Mammary epithelial cell (primary cell): ENCODE results near the gene ELMO1.

Experiments used
- EZH2 ChIP-seq: IDR thresholded peaks from 2 replicates; pipeline ENCODE4 v1.6.1; 2012; ENCODE audit warnings: low read length, inconsistent platforms, borderline replicate concordance
- TF ChIP-seq, protein P1 (sequence below), 2 donors: IDR thresholded peaks in 1 of 2; conservative IDR thresholded peaks in 1 of 2; 2 replicates each; pipeline ENCODE4 v1.5.1; 2011 to 2012; ENCODE audit warnings: inconsistent platforms in 2 of 2, low read length in 2 of 2, mild to moderate bottlenecking in 2 of 2, control low read depth in 1 of 2, low read depth in 1 of 2; ENCODE audit not compliant: insufficient read depth in 1 of 2; ENCODE audit errors: extremely low read depth in 1 of 2

DNA sequence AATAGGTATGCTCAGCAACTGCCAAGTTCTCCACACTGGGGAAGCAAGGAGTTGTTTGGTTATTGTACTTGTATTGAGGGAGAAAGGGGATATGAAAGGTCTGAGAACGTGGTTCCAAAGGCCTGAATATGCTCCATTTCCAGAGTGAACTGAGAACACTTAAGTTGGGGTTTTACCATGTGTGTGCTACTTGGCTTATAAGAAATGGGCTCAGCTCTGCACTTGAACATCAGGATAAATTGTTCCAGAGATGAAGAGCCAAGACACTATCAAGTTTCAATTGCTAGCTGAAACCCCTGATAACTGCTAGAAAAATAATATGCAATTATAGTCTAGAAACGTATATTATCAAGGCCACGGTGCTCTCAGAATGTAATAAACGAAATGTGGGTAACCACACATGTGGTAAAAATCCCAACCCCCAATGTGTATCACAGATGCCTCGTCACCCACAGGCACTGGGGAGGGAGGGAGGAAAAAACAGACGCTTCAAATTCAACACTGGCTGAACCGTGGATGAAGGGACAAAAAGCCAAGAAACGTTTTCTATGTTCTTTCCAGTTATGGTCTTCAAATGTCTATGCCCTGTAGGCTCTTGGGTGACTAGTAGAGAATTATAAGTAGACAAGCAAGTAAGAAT lies 16.3 kb downstream of the ELMO1 start:
- TF ChIP-seq EZH2: no peak
- TF ChIP-seq, protein P1, sequence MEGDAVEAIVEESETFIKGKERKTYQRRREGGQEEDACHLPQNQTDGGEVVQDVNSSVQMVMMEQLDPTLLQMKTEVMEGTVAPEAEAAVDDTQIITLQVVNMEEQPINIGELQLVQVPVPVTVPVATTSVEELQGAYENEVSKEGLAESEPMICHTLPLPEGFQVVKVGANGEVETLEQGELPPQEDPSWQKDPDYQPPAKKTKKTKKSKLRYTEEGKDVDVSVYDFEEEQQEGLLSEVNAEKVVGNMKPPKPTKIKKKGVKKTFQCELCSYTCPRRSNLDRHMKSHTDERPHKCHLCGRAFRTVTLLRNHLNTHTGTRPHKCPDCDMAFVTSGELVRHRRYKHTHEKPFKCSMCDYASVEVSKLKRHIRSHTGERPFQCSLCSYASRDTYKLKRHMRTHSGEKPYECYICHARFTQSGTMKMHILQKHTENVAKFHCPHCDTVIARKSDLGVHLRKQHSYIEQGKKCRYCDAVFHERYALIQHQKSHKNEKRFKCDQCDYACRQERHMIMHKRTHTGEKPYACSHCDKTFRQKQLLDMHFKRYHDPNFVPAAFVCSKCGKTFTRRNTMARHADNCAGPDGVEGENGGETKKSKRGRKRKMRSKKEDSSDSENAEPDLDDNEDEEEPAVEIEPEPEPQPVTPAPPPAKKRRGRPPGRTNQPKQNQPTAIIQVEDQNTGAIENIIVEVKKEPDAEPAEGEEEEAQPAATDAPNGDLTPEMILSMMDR (conservative IDR thresholded peaks at IDR 0.05 in 1 of 2, IDR thresholded peaks at IDR 0.05 in 1 of 2; ENCODE audit: extremely low read depth in 1 of 2, insufficient read depth in 1 of 2, low read depth in 1 of 2, low read length in 2 of 2): no peak
